Measurements from ENCODE around the gene PIH1D2. TPM values are rescaled to one million over a fixed set of nuclear protein-coding genes. Genes with fewer than 3 reads are reported as not detected.

The PIH1D2 gene
- total and polyA plus RNA-seq, 9 of the 15 experiments (the other 6 are each of a cell fraction or from before 2014, with no cell fraction given) = 1.5 to 5.4 (median 3.0) TPM

- TF ChIP-seq GTF3C2 (IDR thresholded peaks at IDR 0.05; ENCODE audit: borderline replicate concordance, extremely low read depth, insufficient read length) (no peak), ZNF124 (CRISPR knock-in tag; IDR thresholded peaks at IDR 0.05) (no peak), BMI1 (IDR thresholded peaks at IDR 0.05; ENCODE audit: low read length) (no peak), CHD4 (IDR thresholded peaks at IDR 0.05; ENCODE audit: insufficient read depth, insufficient replicate concordance, low read depth, low read length, poor library complexity, severe bottlenecking) (no peak), ETV1 (tag; conservative IDR thresholded peaks at IDR 0.05; ENCODE audit: low read depth) (peak; percentile 49; the same call in 1 of the 2 replicates), ZNF445 (CRISPR knock-in tag; IDR thresholded peaks at IDR 0.05; ENCODE audit: low read depth) (no peak), SPI1 (IDR thresholded peaks at IDR 0.05; ENCODE audit: borderline replicate concordance, low read depth, low read length) (peak; percentile 94), GATAD2A (IDR thresholded peaks at IDR 0.05) (no peak), PRMT5 (CRISPR knock-in tag; IDR thresholded peaks at IDR 0.05) (no peak), RNF2 (IDR thresholded peaks at IDR 0.05) (peak; percentile 78; the same call in 1 of the 2 replicates), BRF2 (IDR thresholded peaks at IDR 0.05; ENCODE audit: borderline replicate concordance, insufficient read depth, insufficient read length) (no peak), DDX20 (tag; IDR thresholded peaks at IDR 0.05; ENCODE audit: low read depth) (no peak), ZNF212 (CRISPR knock-in tag; IDR thresholded peaks at IDR 0.05) (no peak), RBM22 (IDR thresholded peaks at IDR 0.05; ENCODE audit: low read depth, low read length, poor library complexity, severe bottlenecking) (peak; percentile 80), ZNF780A (CRISPR knock-in tag; IDR thresholded peaks at IDR 0.05) (no peak), SMARCA4 (IDR thresholded peaks at IDR 0.05) (no peak), MYC (IDR thresholded peaks at IDR 0.05; ENCODE audit: low read depth, low read length) (peak; percentile 26), MYC (CRISPR knock-in tag; IDR thresholded peaks at IDR 0.05; ENCODE audit: borderline replicate concordance, low read depth) (0 out of 2 replicates have a peak, but pooled peaks have one; percentile 40), GABPA (tag; conservative IDR thresholded peaks at IDR 0.05; ENCODE audit: low read depth) (peak; percentile 98), NKRF (IDR thresholded peaks at IDR 0.05; ENCODE audit: borderline replicate concordance) (peak; percentile 26), NFXL1 (CRISPR knock-in tag; IDR thresholded peaks at IDR 0.05) (no peak), CBFB (CRISPR knock-in tag; IDR thresholded peaks at IDR 0.05) (peak; percentile 29; the same call in 1 of the 2 replicates), ZNF507 (tag; conservative IDR thresholded peaks at IDR 0.05) (no peak), ZNF436 (CRISPR knock-in tag; IDR thresholded peaks at IDR 0.05) (no peak)
These were observed 12.8 kb upstream of the PIH1D2 start, which contains the start of the genes SDHD and TIMM8B (continued) for GRCh38 chr11:112086422-112087191.
